Upper lobe of left lung (tissue), 6 donors: ENCODE data around the gene SH3BP4. TPM values are rescaled to one million over a fixed set of nuclear protein-coding genes. Genes with fewer than 3 reads are reported as not detected.

Source experiments
- ATAC-seq, 2 donors: fragments of 200-7000 bp; cut with Tn5 transposase; one replicate each; pipeline ENCODE4 v1.9.1; 2022; ENCODE audit warnings: mild to moderate bottlenecking in 2 of 2, moderate library complexity in 2 of 2; ENCODE audit not compliant: low FRiP score in 2 of 2
- DNase-seq, 2 donors: peaks; one replicate each; pipeline ENCODE4 v3.0.0-alpha.2; 2019 to 2020
- H3K27ac ChIP-seq, 4 donors: fragments of 200-600 bp; sonication (generic); one replicate each; pipeline ENCODE4 v1.5.1; 2016 to 2019
- H3K27me3 ChIP-seq, 4 donors: fragments of 200-600 bp; sonication (generic); one replicate each; pipeline ENCODE4 v1.5.1; 2017 to 2019
- H3K36me3 ChIP-seq, 4 donors: fragments of 200-600 bp; sonication (generic); one replicate each; pipeline ENCODE4 v1.5.1; 2016 to 2019
- H3K4me1 ChIP-seq, 4 donors: fragments of 200-600 bp; sonication (generic); one replicate each; pipeline ENCODE4 v1.5.1; 2018 to 2019
- H3K4me3 ChIP-seq, 4 donors: fragments of 200-600 bp; sonication (generic); one replicate each; pipeline ENCODE4 v1.5.1; 2017 to 2019; ENCODE audit warnings: mild to moderate bottlenecking in 2 of 4, moderate library complexity in 1 of 4
- H3K9me3 ChIP-seq, 4 donors: fragments of 200-600 bp; sonication (generic); one replicate each; pipeline ENCODE4 v1.5.1; 2018 to 2019
- EP300 ChIP-seq, 4 donors: sonication (generic); formaldehyde crosslinking; IDR thresholded peaks; one replicate each; pipeline ENCODE4 v1.5.1; 2017; ENCODE audit warnings: antibody characterized with exemption in 4 of 4, control low read depth in 2 of 4
- POLR2A ChIP-seq, 4 donors: fragments of 450-650 bp; IDR thresholded peaks; one replicate each; pipeline ENCODE4 v1.5.1; 2016 to 2017; ENCODE audit warnings: antibody characterized with exemption in 4 of 4, mild to moderate bottlenecking in 2 of 4
- POLR2AphosphoS5 ChIP-seq, 2 donors: sonication (generic); formaldehyde crosslinking; IDR thresholded peaks; one replicate each; pipeline ENCODE4 v1.5.1; 2017; ENCODE audit warnings: antibody characterized with exemption in 2 of 2
- WGBS, 2 donors: methylation state at CpG; one replicate each; pipeline ENCODE4 v1.1.5; 2017 to 2018; 5-methylcytosine and 5-hydroxymethylcytosine counted together
- total RNA-seq, 6 donors: library from RNA; depleted of rRNA in 4 of 6; stranded (reverse); fragments of >200 nt in 4 of 6; gene quantifications; one replicate each; pipeline versions ENCODE4 v1.1.0 to v1.2.1, GENCODE V29; 2016 to 2021
- TF ChIP-seq, protein P1 (sequence below), 6 experiments: fragments of 450-650 bp in 4 of 6; fragments of 200-600 bp in 2 of 6; sonication (generic) in 2 of 6; IDR thresholded peaks; one replicate each; pipeline ENCODE4 v1.5.1; 2016 to 2019; ENCODE audit warnings: antibody characterized with exemption in 6 of 6
- donor health status: DM: no; HTN: no; CAD: no; lungs with moderate emphysema.
- donor health status: DM: no; HTN: yes; CAD: no; lungs with severe emphysema.

The SH3BP4 gene
- total RNA-seq, 6 donors from 2014 or later = 27.3 to 57.3 (median 33.4) TPM

DNA sequence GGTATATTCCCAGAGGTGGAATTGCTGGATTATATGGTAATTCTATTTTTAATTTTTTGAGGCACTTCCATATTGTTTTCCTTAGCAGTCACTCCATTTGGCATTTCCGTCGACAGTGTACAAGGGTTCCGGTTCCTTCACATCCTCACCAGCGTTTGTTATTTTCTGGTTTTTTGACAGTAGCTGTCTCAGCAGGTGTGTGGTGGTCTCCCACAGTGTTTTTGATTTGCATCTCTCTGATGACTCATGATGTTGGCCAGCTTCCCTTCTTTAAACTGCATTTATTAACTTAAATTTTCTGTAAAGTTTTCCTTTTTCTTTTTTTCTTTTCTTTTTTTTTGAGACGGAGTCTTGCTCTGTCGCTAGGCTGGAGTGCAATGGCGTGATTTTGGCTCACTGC, 19.7 kb downstream of the SH3BP4 start:
- no peak for TF ChIP-seq EP300 (IDR thresholded peaks at IDR 0.05)
- no peak for TF ChIP-seq POLR2A (IDR thresholded peaks at IDR 0.05)
- TF ChIP-seq, protein P1, sequence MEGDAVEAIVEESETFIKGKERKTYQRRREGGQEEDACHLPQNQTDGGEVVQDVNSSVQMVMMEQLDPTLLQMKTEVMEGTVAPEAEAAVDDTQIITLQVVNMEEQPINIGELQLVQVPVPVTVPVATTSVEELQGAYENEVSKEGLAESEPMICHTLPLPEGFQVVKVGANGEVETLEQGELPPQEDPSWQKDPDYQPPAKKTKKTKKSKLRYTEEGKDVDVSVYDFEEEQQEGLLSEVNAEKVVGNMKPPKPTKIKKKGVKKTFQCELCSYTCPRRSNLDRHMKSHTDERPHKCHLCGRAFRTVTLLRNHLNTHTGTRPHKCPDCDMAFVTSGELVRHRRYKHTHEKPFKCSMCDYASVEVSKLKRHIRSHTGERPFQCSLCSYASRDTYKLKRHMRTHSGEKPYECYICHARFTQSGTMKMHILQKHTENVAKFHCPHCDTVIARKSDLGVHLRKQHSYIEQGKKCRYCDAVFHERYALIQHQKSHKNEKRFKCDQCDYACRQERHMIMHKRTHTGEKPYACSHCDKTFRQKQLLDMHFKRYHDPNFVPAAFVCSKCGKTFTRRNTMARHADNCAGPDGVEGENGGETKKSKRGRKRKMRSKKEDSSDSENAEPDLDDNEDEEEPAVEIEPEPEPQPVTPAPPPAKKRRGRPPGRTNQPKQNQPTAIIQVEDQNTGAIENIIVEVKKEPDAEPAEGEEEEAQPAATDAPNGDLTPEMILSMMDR (IDR thresholded peaks at IDR 0.05) = no peak
- no peak for TF ChIP-seq POLR2AphosphoS5 (IDR thresholded peaks at IDR 0.05)
- Histone ChIP-seq H3K27me3 (no peaks in the 10 kb centered on the region), H3K27ac (no peak overlapping the region), H3K4me1 (peaks cover 6 to 24% (median 8%) of the 10 kb centered on the region in 4 donors), H3K9me3 (no peaks in the 10 kb centered on the region), H3K4me3 (no peak overlapping the region), H3K36me3 (no peaks in the 10 kb centered on the region)
- WGBS, 2 donors = 87% methylated on average over 7 of the region's 7 CpGs
- DNase-seq (no peak), ATAC-seq (no peak)

DNA sequence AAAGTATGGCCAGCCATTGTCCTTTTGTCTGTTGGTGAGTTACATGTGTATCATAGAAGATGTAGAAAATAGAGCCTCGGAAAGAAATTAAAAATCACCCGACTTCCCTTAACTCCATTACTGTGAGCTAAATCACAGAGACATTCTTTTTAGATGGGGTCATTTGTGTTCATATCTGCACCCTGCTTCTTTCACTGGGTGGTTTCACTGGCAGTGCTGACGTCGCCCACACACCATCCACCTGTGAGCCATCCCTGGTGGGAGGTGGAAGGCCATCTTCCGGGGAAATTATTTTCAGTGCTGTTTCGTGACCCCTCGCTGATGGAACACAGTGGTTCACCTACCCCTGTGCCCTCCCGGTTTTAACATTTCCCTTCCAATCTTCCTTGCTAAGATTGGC, 21.2 kb downstream of the SH3BP4 start:
- peaks cover 15 to 33% (median 18%) of the 10 kb centered on the region in 4 donors for H3K4me1 ChIP-seq
- TF ChIP-seq EP300 (IDR thresholded peaks at IDR 0.05) (no peak), POLR2A (IDR thresholded peaks at IDR 0.05) (no peak), POLR2AphosphoS5 (IDR thresholded peaks at IDR 0.05) (no peak)
- TF ChIP-seq, protein P1 (IDR thresholded peaks at IDR 0.05) = no peak
- DNase-seq = no peak
- H3K36me3 ChIP-seq = no peaks in the 10 kb centered on the region
- no peaks in the 10 kb centered on the region for H3K9me3 ChIP-seq
- WGBS, 2 donors = 88 to 90% methylated on average over 8 of the region's 8 CpGs
- ATAC-seq = no peak
- no peaks in the 10 kb centered on the region for H3K27me3 ChIP-seq
- no peak overlapping the region for H3K27ac ChIP-seq
- no peak overlapping the region for H3K4me3 ChIP-seq

DNA sequence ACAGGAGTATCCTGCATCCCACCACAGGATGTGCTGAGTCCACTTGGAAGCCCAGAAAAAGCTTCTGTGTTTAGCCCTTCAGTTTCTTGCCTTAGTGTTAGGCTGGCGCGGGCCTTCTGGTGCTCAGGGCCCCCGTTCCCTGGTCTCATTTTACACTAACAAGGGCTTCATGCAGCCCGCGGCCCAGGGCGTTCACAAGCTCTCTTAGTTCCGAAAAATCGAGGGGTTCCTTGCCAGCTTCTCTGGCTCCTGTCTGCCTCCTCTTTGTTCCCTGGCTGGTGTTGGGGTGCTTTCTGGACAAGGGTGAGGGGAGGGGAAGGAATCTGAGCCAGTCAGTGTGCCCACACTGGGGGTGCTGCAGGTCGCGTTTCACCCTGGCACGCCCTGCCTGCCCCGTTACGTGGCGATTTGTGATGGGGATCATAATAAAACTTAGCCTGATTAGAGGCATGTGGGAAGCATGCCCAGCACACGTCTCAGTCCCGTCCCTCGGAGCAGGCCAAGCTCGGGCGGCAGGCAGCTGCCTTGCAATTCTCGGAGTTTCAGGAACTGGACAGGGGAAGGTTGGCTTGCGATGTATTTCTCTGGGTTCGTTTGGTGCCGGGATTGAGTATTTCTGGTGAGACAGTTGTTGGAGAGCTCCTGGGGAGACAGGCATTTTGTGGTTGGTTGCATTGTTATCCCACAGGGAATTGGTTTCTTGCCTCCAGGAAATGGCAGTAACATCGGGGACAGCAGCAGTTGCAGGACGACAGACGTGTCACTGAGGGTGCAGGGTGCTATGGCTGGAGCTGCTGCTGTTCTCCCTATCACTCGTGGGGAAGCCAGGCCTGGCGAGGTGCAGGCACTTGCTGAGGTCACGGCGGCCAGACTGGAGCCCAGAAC, 22.9 kb downstream of the SH3BP4 start:
- DNase-seq = no peak
- H3K36me3 ChIP-seq = no peaks in the 10 kb centered on the region

DNA sequence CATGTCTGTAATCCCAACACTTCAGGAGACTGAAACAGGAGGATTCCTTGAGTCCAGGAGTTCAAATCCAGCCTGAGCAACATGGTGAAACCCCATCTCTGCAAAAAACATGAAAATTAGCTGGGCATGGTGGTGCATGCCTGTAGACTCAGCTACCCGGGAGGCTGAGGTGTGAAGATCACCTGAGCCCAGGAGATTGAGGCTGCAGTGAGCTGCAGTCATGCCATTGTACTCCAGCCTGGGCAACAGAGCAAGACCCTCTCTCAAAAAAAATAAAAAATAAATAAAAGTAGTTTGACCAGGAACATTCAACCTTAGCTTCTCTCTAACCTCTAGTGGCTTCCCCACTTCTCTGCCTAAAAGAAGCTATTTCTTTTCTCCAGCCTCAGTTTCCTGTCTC, 23.8 kb downstream of the SH3BP4 start:
- no peak for ATAC-seq
- Histone ChIP-seq H3K27me3 (no peaks in the 10 kb centered on the region), H3K9me3 (no peaks in the 10 kb centered on the region), H3K4me3 (no peak overlapping the region), H3K4me1 (peaks cover 39 to 53% (median 42%) of the 10 kb centered on the region in 4 donors), H3K27ac (no peak overlapping the region), H3K36me3 (no peaks in the 10 kb centered on the region)
- DNase-seq = no peak
- TF ChIP-seq, protein P1 (IDR thresholded peaks at IDR 0.05) = no peak
- no peak for TF ChIP-seq POLR2A (IDR thresholded peaks at IDR 0.05)
- no peak for TF ChIP-seq POLR2AphosphoS5 (IDR thresholded peaks at IDR 0.05)
- TF ChIP-seq EP300 (IDR thresholded peaks at IDR 0.05) = no peak
- 93 to 94% methylated on average over 1 of the region's 1 CpG for WGBS, 2 donors

More for the DNA sequence above, 22.9 kb downstream of the SH3BP4 start:
- TF ChIP-seq, protein P1 (IDR thresholded peaks at IDR 0.05) = no peak
- no peak overlapping the region for H3K4me3 ChIP-seq
- 68 to 77% methylated on average over 22 to 28 of the region's 30 CpGs for WGBS, 2 donors
- no peak for ATAC-seq
- H3K27ac ChIP-seq = peak overlapping the region in 2 of 4 donors; percentile 3 to 61
- no peaks in the 10 kb centered on the region for H3K9me3 ChIP-seq
- no peaks in the 10 kb centered on the region for H3K27me3 ChIP-seq
- H3K4me1 ChIP-seq = peaks cover 31 to 45% (median 34%) of the 10 kb centered on the region in 4 donors
